C4-2B (cell line): ENCODE data around the gene ACAN.

ENCODE experiments used
- ZFX ChIP-seq: fragments of 450-650 bp; IDR thresholded peaks from 2 replicates; pipeline ENCODE4 v1.6.1; 2017
- TF ChIP-seq, protein P1 (sequence below): fragments of 450-650 bp; conservative IDR thresholded peaks from 2 replicates; pipeline ENCODE4 v1.5.1; 2017; ENCODE audit warnings: mild to moderate bottlenecking

DNA sequence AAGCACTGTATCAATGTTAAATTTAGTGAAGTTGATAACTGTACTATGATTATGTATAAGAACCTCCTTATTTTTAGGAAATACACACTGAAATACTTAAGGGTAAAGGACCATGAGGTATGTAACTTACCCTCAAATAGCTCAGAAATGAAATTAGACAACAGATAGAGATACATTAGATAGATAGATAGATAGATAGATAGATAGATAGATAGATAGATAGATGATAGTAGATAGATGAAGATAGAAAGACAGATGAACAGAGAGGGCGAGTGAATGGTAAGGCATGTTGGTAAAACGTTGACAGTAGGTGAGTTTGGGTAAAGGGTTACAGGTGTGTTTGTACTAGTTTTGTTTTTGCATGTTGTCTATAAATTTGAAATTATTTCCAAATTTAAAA, 38.0 kb upstream of the ACAN start:
- TF ChIP-seq, protein P1, sequence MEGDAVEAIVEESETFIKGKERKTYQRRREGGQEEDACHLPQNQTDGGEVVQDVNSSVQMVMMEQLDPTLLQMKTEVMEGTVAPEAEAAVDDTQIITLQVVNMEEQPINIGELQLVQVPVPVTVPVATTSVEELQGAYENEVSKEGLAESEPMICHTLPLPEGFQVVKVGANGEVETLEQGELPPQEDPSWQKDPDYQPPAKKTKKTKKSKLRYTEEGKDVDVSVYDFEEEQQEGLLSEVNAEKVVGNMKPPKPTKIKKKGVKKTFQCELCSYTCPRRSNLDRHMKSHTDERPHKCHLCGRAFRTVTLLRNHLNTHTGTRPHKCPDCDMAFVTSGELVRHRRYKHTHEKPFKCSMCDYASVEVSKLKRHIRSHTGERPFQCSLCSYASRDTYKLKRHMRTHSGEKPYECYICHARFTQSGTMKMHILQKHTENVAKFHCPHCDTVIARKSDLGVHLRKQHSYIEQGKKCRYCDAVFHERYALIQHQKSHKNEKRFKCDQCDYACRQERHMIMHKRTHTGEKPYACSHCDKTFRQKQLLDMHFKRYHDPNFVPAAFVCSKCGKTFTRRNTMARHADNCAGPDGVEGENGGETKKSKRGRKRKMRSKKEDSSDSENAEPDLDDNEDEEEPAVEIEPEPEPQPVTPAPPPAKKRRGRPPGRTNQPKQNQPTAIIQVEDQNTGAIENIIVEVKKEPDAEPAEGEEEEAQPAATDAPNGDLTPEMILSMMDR, result no peak
- TF ChIP-seq ZFX, result no peak
